Measurements from ENCODE around the gene DTL. TPM values are rescaled to one million over a fixed set of nuclear protein-coding genes. Genes with fewer than 3 reads are reported as not detected.

Gene DTL, protein sequence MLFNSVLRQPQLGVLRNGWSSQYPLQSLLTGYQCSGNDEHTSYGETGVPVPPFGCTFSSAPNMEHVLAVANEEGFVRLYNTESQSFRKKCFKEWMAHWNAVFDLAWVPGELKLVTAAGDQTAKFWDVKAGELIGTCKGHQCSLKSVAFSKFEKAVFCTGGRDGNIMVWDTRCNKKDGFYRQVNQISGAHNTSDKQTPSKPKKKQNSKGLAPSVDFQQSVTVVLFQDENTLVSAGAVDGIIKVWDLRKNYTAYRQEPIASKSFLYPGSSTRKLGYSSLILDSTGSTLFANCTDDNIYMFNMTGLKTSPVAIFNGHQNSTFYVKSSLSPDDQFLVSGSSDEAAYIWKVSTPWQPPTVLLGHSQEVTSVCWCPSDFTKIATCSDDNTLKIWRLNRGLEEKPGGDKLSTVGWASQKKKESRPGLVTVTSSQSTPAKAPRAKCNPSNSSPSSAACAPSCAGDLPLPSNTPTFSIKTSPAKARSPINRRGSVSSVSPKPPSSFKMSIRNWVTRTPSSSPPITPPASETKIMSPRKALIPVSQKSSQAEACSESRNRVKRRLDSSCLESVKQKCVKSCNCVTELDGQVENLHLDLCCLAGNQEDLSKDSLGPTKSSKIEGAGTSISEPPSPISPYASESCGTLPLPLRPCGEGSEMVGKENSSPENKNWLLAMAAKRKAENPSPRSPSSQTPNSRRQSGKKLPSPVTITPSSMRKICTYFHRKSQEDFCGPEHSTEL
- total RNA-seq: 3.0 and 19.4 TPM in 2 replicates

DNA sequence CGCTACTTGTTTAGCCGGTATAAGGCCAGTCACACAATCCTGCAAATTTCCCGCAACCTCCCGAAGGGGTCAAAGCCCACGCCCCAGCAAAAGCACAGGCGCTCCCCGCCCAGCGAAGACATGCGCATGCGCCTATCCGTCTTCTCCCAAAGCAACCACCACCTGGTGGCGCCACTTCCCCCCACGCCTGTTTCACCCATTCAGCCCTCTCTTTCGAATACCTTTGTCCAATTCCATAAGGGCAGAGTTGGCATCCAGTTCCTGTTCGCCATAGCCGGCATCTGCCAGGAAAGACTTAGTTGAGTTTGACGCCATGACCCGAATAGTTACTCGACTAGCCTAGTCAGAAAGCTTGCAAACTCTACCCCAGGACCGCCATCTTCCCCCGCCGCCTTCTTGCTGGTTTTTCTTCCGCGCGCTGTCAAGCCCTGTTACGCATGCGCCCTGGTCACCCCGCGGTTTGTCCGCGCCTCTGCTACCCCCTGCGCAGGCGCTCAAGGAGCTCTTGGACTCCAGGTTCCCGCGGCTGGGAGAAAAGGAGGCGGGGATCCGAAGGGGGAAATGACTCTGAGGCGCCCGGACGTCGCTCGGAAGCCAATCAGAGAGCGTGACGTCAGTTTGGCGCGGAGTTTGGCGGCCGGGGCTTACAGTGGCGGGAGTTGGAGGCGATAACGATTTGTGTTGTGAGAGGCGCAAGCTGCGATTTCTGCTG, at the start of gene DTL, which contains the start of gene INTS7:
TSS of gene DTL (plus strand) at position 626 of the 712 bp plus-strand sequence. CDS start 143 bp downstream, outside the sequence.
TSS of gene INTS7 (minus strand) at position 435 of the 712 bp plus-strand sequence. CDS start at position 315, 120 bp downstream.

Other genes starting within 250 kb of the DTL start
- 33.1 and 48.4 TPM in 2 replicates for gene LPGAT1, start 205.0 kb upstream of the DTL start, total RNA-seq
- gene INTS7, start 191 bp upstream of the DTL start, total RNA-seq: 12.0 and 16.6 TPM in 2 replicates
- gene PPP2R5A, start 249.7 kb downstream of the DTL start, total RNA-seq: 16.5 and 29.4 TPM in 2 replicates

Data from mesangial cell (primary cell).